OCI-LY1 (cell line): ENCODE results near the gene NR0B2.

Experiments used
- H2AFZ ChIP-seq: fragments of 200-600 bp; sonication (generic), shearing (Covaris generic); 2 replicates; pipeline ENCODE4 v1.6.0; 2014; ENCODE audit warnings: antibody characterized with exemption, mild to moderate bottlenecking, low read length
- H3F3A ChIP-seq: fragments of 200-600 bp; sonication (generic), shearing (Covaris generic); 2 replicates; pipeline ENCODE4 v1.6.0; 2014; ENCODE audit warnings: mild to moderate bottlenecking, antibody characterized with exemption, low read length, moderate library complexity; ENCODE audit not compliant: insufficient read depth
- H3K27ac ChIP-seq: fragments of 200-600 bp; sonication (generic); 2 replicates; pipeline ENCODE4 v1.5.1; 2014; ENCODE audit warnings: low read length, mixed run types, mild to moderate bottlenecking, low read depth; ENCODE audit not compliant: poor library complexity, severe bottlenecking
- H3K27me3 ChIP-seq: fragments of 200-600 bp; sonication (generic); 2 replicates; pipeline ENCODE4 v1.6.0; 2014; ENCODE audit warnings: antibody characterized with exemption, mild to moderate bottlenecking, low read length, moderate library complexity; ENCODE audit not compliant: insufficient read depth
- H3K36me3 ChIP-seq: fragments of 200-600 bp; sonication (generic); 2 replicates; pipeline ENCODE4 v1.6.1; 2014; ENCODE audit warnings: mild to moderate bottlenecking, antibody characterized with exemption, low read length, moderate library complexity, mixed read lengths; ENCODE audit not compliant: insufficient read depth
- H3K4me1 ChIP-seq: fragments of 200-600 bp; sonication (generic); 2 replicates; pipeline ENCODE4 v1.5.1; 2014; ENCODE audit warnings: mild to moderate bottlenecking, low read length, moderate library complexity; ENCODE audit not compliant: insufficient read depth, severe bottlenecking
- H3K4me2 ChIP-seq: fragments of 200-600 bp; sonication (generic), shearing (Covaris generic); 2 replicates; pipeline ENCODE4 v1.6.1; 2014; ENCODE audit warnings: low read length
- H3K4me3 ChIP-seq: fragments of 200-600 bp; sonication (generic); 2 replicates; pipeline ENCODE4 v1.5.1; 2014; ENCODE audit warnings: low read length, low read depth, mild to moderate bottlenecking, mixed read lengths; ENCODE audit not compliant: poor library complexity, severe bottlenecking
- H3K79me2 ChIP-seq: fragments of 200-600 bp; shearing (Covaris generic); 2 replicates; pipeline ENCODE4 v1.6.1; 2016; ENCODE audit warnings: mixed run types, low read length, mixed read lengths; ENCODE audit not compliant: insufficient read depth
- H3K9ac ChIP-seq: fragments of 200-600 bp; sonication (generic), shearing (Covaris generic); 2 replicates; pipeline ENCODE4 v1.6.1; 2014; ENCODE audit warnings: mild to moderate bottlenecking, low read length, mixed read lengths
- H3K9me2 ChIP-seq: fragments of 200-600 bp; sonication (generic), shearing (Covaris generic); 2 replicates; pipeline ENCODE4 v1.6.1; 2014; ENCODE audit warnings: low read depth, mild to moderate bottlenecking, low read length, mixed read lengths
- H3K9me3 ChIP-seq: fragments of 200-600 bp; shearing (Covaris generic); 2 replicates; pipeline ENCODE4 v1.6.1; 2014; ENCODE audit warnings: low read length, mixed read lengths
- H4K20me1 ChIP-seq: fragments of 200-600 bp; sonication (generic), shearing (Covaris generic); 2 replicates; pipeline ENCODE4 v1.6.0; 2016; ENCODE audit warnings: mild to moderate bottlenecking, low read length; ENCODE audit not compliant: insufficient read depth
- EZH2 ChIP-seq: fragments of 200-600 bp; sonication (generic), shearing (Covaris generic); IDR thresholded peaks from 2 replicates; pipeline ENCODE4 v1.8.0; 2017; ENCODE audit warnings: borderline replicate concordance, mixed run types, mild to moderate bottlenecking, antibody characterized with exemption, low read length, moderate library complexity, mixed read lengths
- TF ChIP-seq, protein P1 (sequence below): fragments of 200-600 bp; sonication (generic), shearing (Covaris generic); IDR thresholded peaks from 2 replicates; pipeline ENCODE4 v1.5.1; 2017; ENCODE audit warnings: mild to moderate bottlenecking, antibody characterized with exemption, low read length, moderate library complexity, mixed read lengths

Gene NR0B2

DNA sequence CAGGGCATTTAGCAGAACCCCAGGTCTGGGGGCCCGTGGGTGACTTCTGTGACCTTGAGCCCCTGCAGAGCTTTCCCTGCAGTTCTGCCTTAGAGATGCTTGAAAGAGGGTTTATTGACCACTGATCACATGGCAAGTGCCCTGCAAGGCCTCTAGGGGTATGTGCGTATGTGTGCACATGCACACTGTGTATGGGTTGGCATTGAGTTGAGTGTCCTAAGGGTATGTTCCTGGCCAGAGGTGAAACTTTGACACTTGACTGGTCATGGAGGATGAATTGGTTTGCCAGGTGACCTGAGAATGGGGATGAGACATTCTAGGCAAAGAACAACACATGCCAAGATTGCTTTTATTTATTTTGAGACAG, 24.9 kb upstream of the NR0B2 start:
- no peak overlapping the region for H2AFZ ChIP-seq
- H3K79me2 ChIP-seq = no peaks in the 10 kb centered on the region
- no peaks in the 10 kb centered on the region for H3K9me3 ChIP-seq

DNA sequence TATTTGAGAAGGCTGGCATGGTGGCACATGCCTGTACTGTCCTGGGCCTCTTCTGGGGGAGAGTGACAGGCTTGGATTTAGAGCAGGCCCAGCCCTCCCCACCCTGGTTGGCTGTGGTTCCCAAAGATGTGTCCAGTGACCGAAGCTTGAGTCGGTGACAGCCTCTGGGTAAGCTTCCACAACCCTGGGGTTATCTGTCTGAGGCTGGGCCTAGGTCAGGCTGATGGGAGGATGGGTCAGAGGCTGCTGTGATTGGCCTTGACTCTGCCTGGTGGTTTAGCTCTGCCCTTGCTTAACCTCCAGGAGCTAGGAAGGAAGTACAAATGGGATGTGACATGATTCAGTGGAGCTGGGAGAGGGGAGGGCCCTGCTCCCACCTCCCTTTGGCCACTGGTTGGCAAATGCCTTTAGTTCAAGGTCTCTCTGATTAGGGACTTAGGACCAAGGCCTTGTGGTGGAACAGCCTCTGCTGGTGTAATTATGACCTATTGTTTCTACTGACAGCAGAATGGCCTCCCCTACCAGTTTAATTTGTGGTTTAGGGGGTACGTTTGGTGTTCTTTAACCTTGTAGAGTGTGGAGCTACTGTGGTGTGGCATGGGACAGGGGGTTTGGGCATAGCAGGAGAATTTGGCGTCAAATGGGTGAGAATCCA, 24.4 kb upstream of the NR0B2 start:
- Histone ChIP-seq H3K9me3 (no peaks in the 10 kb centered on the region), H3K9me2 (no peaks in the 10 kb centered on the region), H3K4me2 (no peak overlapping the region), H3K27me3 (no peaks in the 10 kb centered on the region), H3K36me3 (peaks cover 67% of the 10 kb centered on the region), H3K79me2 (no peaks in the 10 kb centered on the region), H4K20me1 (no peaks in the 10 kb centered on the region), H2AFZ (no peak overlapping the region), H3K4me3 (no peak overlapping the region), H3K9ac (no peak overlapping the region), H3F3A (no peaks in the 10 kb centered on the region), H3K4me1 (no peaks in the 10 kb centered on the region), H3K27ac (no peak overlapping the region)
- TF ChIP-seq EZH2 = no peak
- TF ChIP-seq, protein P1, sequence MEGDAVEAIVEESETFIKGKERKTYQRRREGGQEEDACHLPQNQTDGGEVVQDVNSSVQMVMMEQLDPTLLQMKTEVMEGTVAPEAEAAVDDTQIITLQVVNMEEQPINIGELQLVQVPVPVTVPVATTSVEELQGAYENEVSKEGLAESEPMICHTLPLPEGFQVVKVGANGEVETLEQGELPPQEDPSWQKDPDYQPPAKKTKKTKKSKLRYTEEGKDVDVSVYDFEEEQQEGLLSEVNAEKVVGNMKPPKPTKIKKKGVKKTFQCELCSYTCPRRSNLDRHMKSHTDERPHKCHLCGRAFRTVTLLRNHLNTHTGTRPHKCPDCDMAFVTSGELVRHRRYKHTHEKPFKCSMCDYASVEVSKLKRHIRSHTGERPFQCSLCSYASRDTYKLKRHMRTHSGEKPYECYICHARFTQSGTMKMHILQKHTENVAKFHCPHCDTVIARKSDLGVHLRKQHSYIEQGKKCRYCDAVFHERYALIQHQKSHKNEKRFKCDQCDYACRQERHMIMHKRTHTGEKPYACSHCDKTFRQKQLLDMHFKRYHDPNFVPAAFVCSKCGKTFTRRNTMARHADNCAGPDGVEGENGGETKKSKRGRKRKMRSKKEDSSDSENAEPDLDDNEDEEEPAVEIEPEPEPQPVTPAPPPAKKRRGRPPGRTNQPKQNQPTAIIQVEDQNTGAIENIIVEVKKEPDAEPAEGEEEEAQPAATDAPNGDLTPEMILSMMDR = no peak

More for the DNA sequence above, 24.9 kb upstream of the NR0B2 start:
- Histone ChIP-seq H3F3A (no peaks in the 10 kb centered on the region), H3K4me3 (no peak overlapping the region), H3K9me2 (no peaks in the 10 kb centered on the region), H4K20me1 (no peaks in the 10 kb centered on the region), H3K36me3 (peaks cover 67% of the 10 kb centered on the region), H3K9ac (no peak overlapping the region), H3K27ac (no peak overlapping the region), H3K4me1 (no peaks in the 10 kb centered on the region), H3K27me3 (no peaks in the 10 kb centered on the region), H3K4me2 (no peak overlapping the region)
- TF ChIP-seq, protein P1 = no peak
- no peak for TF ChIP-seq EZH2

DNA sequence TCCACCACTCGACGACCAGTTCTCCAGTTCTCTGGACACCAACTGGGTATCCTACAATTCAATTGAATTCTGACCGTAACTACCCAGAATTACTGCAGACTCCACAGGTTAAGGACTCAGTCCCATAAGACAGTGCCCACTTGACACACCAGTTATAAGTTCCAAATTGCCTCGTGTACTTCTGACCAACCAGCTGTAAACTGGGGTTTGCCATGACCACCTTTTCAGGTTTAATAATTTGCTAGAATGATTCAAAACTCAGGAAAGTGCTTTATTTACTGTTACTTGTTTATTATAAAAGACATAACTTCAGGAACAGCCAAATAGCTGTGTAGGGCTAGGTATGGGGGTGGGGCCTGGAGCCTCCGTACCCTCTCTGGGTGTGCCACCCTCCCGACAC, 23.0 kb upstream of the NR0B2 start:
- H3K4me3 ChIP-seq = no peak overlapping the region
- H3K36me3 ChIP-seq = peaks cover 64% of the 10 kb centered on the region

More for the DNA sequence above, 23.0 kb upstream of the NR0B2 start:
- Histone ChIP-seq H3F3A (no peaks in the 10 kb centered on the region), H4K20me1 (no peaks in the 10 kb centered on the region), H2AFZ (no peak overlapping the region), H3K4me1 (no peaks in the 10 kb centered on the region), H3K9ac (no peak overlapping the region), H3K27me3 (no peaks in the 10 kb centered on the region), H3K79me2 (no peaks in the 10 kb centered on the region), H3K27ac (no peak overlapping the region), H3K4me2 (no peak overlapping the region), H3K9me3 (no peaks in the 10 kb centered on the region), H3K9me2 (no peaks in the 10 kb centered on the region)
- TF ChIP-seq, protein P1 = no peak
- no peak for TF ChIP-seq EZH2
